Keratinocyte (primary cell): Measurements from ENCODE around the gene CELSR1. TPM values are rescaled to one million over a fixed set of nuclear protein-coding genes. Genes with fewer than 3 reads are reported as not detected.

Source experiments
- DNase-seq: peaks from one replicate; pipeline ENCODE4 v3.0.0-alpha.2; 2011; ENCODE audit warnings: low read depth, missing footprints, low spot score
- FAIRE-seq: peaks from 2 replicates; lab custom pipeline; 2011; peaks lifted over from hg19 to GRCh38; lab: Jason Lieb, UNC
- H2AFZ ChIP-seq: 2 replicates; pipeline ENCODE4 v1.6.0; 2012; ENCODE audit warnings: low read length, control low read depth, inconsistent platforms; ENCODE audit not compliant: control insufficient read depth
- H3K27ac ChIP-seq: 2 replicates; pipeline ENCODE4 v1.5.1; 2011; ENCODE audit warnings: low read length; ENCODE audit not compliant: control insufficient read depth, insufficient read depth
- H3K27me3 ChIP-seq: 3 replicates; pipeline ENCODE4 v1.6.0; 2011; ENCODE audit warnings: low read length; ENCODE audit not compliant: control insufficient read depth, insufficient read depth; ENCODE audit errors: extremely low read depth
- H3K36me3 ChIP-seq, 2 experiments: 2 replicates in 1 of 2; 3 replicates in 1 of 2; pipeline ENCODE4 v1.5.1; 2011; ENCODE audit warnings: low read length in 2 of 2, mild to moderate bottlenecking in 1 of 2; ENCODE audit not compliant: control insufficient read depth in 2 of 2, insufficient read depth in 2 of 2; ENCODE audit errors: extremely low read depth in 1 of 2
- H3K4me1 ChIP-seq: 3 replicates; pipeline ENCODE4 v1.5.1; 2011; ENCODE audit warnings: low read length; ENCODE audit not compliant: control insufficient read depth, insufficient read depth; ENCODE audit errors: extremely low read depth
- H3K4me2 ChIP-seq: 3 replicates; pipeline ENCODE4 v1.6.0; 2011; ENCODE audit warnings: low read depth, low read length; ENCODE audit not compliant: control insufficient read depth, insufficient read depth; ENCODE audit errors: extremely low read depth
- H3K4me3 ChIP-seq, 3 experiments: fragments of 200-600 bp in 1 of 3; sonication (generic) in 1 of 3; 2 replicates in 2 of 3; 3 replicates in 1 of 3; pipeline ENCODE4 v1.5.1; 2011 to 2016; ENCODE audit warnings: low read length in 3 of 3, mild to moderate bottlenecking in 3 of 3, control low read depth in 2 of 3, inconsistent platforms in 1 of 3, low read depth in 1 of 3, mixed read lengths in 1 of 3, mixed run types in 1 of 3, moderate library complexity in 1 of 3; ENCODE audit not compliant: control insufficient read depth in 2 of 3, insufficient read depth in 2 of 3; ENCODE audit errors: extremely low read depth in 1 of 3
- H3K79me2 ChIP-seq: 2 replicates; pipeline ENCODE4 v1.6.0; 2012; ENCODE audit warnings: low read length; ENCODE audit not compliant: control insufficient read depth, insufficient read depth
- H3K9ac ChIP-seq: 3 replicates; pipeline ENCODE4 v1.6.0; 2011; ENCODE audit warnings: low read length; ENCODE audit not compliant: control insufficient read depth, insufficient read depth; ENCODE audit errors: extremely low read depth
- H3K9me1 ChIP-seq: 3 replicates; pipeline ENCODE4 v1.6.0; 2011; ENCODE audit warnings: low read length; ENCODE audit not compliant: control insufficient read depth, insufficient read depth; ENCODE audit errors: extremely low read depth
- H3K9me3 ChIP-seq: 2 replicates; pipeline ENCODE4 v1.5.1; 2012; ENCODE audit warnings: low read depth, low read length; ENCODE audit not compliant: control insufficient read depth
- H4K20me1 ChIP-seq: 3 replicates; pipeline ENCODE4 v1.6.0; 2011; ENCODE audit warnings: low read length; ENCODE audit not compliant: control insufficient read depth, insufficient read depth; ENCODE audit errors: extremely low read depth
- CTCF ChIP-seq, 3 experiments: IDR thresholded peaks in 1 of 3; conservative IDR thresholded peaks in 1 of 3; optimal IDR thresholded peaks in 1 of 3; 2 replicates in 2 of 3; 3 replicates in 1 of 3; pipeline versions ENCODE3 to v1.5.1; 2011; ENCODE audit warnings: low read length in 3 of 3, mild to moderate bottlenecking in 3 of 3, moderate library complexity in 2 of 3, control low read depth in 1 of 3, inconsistent platforms in 1 of 3; ENCODE audit not compliant: insufficient read depth in 2 of 3; ENCODE audit errors: extremely low read depth in 1 of 3
- EZH2 ChIP-seq: IDR thresholded peaks from one replicate; pipeline ENCODE4 v1.6.1; 2012; ENCODE audit warnings: inconsistent platforms, mild to moderate bottlenecking, low read length, moderate library complexity
- dilution Hi-C: fragments of 300-500 bp; cut with MboI; formaldehyde crosslinking; loops from one replicate; pipeline ENCODE4 v1.7.0; 2020; ENCODE audit warnings: low sequenced_read_pairs; ENCODE audit not compliant: extremely low pct_ligation_motif_present
- polyA plus RNA-seq, 5 experiments: library from polyadenylated mRNA; depleted of rRNA in 3 of 5; stranded (reverse) in 3 of 5; stranded (forward) in 1 of 5; unstranded in 1 of 5; fragments of >200 nt; gene quantifications; 1 replicate in 1 of 5; 2 replicates in 3 of 5; 3 replicates in 1 of 5; pipeline versions ENCODE4 v1.2.1 to v1.2.3, GENCODE V29; 2011 to 2012; ENCODE audit warnings: missing spikeins in 2 of 5, low read depth in 1 of 5, low replicate concordance in 1 of 5

Gene CELSR1
- polyA plus RNA-seq, 1 donor (not counting 4 experiments of a cell fraction or from before 2014, with no cell fraction given), result 16.1 TPM

- Histone ChIP-seq H3K27ac (no peak overlapping the region), H3K4me3 (no peak overlapping the region), H3K79me2 (no peaks in the 10 kb centered on the region), H2AFZ (no peak overlapping the region), H3K9me1 (peaks cover 7% of the 10 kb centered on the region), H3K36me3 (peaks cover 41 to 47% of the 10 kb centered on the region in 2 experiments), H3K4me2 (no peak overlapping the region), H3K9me3 (no peaks in the 10 kb centered on the region), H4K20me1 (peaks cover 6% of the 10 kb centered on the region), H3K4me1 (peaks cover 21% of the 10 kb centered on the region), H3K27me3 (no peaks in the 10 kb centered on the region), H3K9ac (no peak overlapping the region)
- FAIRE-seq (no peak), DNase-seq (no peak)
- dilution Hi-C loops, result no loop called here
- TF ChIP-seq CTCF (optimal IDR thresholded peaks at IDR 0.05 in 1 of 3, IDR thresholded peaks at IDR 0.05 in 1 of 3, conservative IDR thresholded peaks at IDR 0.05 in 1 of 3; ENCODE audit: extremely low read depth in 1 of 3, insufficient read depth in 2 of 3, low read length in 3 of 3), result no peak
- TF ChIP-seq EZH2, result no peak
Measured at GRCh38 chr22:46355996-46356471, 181.4 kb downstream of the CELSR1 start.

DNA sequence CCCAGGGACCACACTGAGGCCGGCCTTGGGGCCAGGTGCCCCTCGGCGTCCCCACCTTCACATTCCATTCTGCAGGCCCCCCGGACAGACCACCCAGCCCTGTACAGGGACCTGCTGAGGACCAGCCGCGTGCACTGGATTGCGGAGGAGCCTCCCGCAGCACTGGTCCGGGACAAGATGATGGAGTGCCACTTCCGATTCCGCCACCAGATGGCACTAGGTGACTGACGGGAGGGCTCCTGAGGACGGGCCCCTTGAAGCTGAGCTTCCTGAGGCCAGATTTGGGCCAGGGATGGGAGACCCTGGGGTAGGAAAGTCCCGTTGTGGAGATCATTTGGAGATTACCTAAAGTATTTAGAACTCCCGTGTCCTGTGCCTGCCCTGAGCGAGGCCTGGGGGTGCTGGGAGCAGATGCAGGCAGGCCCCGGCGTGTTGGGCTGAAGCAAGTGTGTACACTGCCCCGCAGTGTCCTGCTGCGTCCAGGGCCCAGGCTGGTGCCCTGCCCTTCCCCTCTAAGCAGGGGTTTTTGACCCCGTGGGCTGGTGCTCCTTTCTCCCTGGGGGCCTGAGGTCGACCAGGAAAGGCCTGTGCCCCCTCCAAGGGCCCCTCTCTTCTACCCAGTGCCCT is 181.9 kb downstream of the CELSR1 start:
- Histone ChIP-seq H3K4me1 (peaks cover 21% of the 10 kb centered on the region), H3K36me3 (peaks cover 47 to 52% of the 10 kb centered on the region in 2 experiments), H4K20me1 (peaks cover 6% of the 10 kb centered on the region), H3K27me3 (no peaks in the 10 kb centered on the region), H3K9me3 (no peaks in the 10 kb centered on the region), H3K79me2 (no peaks in the 10 kb centered on the region), H2AFZ (no peak overlapping the region), H3K9me1 (peaks cover 7% of the 10 kb centered on the region), H3K4me3 (no peak overlapping the region), H3K4me2 (no peak overlapping the region), H3K27ac (no peak overlapping the region), H3K9ac (no peak overlapping the region)
- peak; percentile 83 to 92 (median 91) for TF ChIP-seq CTCF (optimal IDR thresholded peaks at IDR 0.05 in 1 of 3, IDR thresholded peaks at IDR 0.05 in 1 of 3, conservative IDR thresholded peaks at IDR 0.05 in 1 of 3; ENCODE audit: extremely low read depth in 1 of 3, insufficient read depth in 2 of 3, low read length in 3 of 3)
- no peak for TF ChIP-seq EZH2
- dilution Hi-C loops, result no loop called here
- DNase-seq, result no peak
- no peak for FAIRE-seq
